Heart left ventricle (tissue), 16 donors: ENCODE results near the gene SUPT5H. TPM values are rescaled to one million over a fixed set of nuclear protein-coding genes. Genes with fewer than 3 reads are reported as not detected.

Experiments
- ATAC-seq, 4 donors: fragments of 200-7000 bp; cut with Tn5 transposase; one replicate each; pipeline ENCODE4 v1.9.1; 2020 to 2022; ENCODE audit warnings: moderate library complexity in 4 of 4, mild to moderate bottlenecking in 3 of 4, moderate number of reproducible peaks in 1 of 4
- DNase-seq, 5 donors: peaks; one replicate each; pipeline ENCODE4 v3.0.0-alpha.2; 2020
- H3K27ac ChIP-seq, 12 donors: fragments of 200-600 bp; sonication (generic) in 4 of 12; one replicate each; pipeline versions ENCODE4 v1.5.0 to v1.8.0; 2016 to 2022; ENCODE audit warnings: mild to moderate bottlenecking in 2 of 12
- H3K27me3 ChIP-seq, 9 donors: fragments of 200-600 bp; sonication (generic) in 2 of 9; one replicate each; pipeline versions ENCODE4 v1.5.1 to v1.8.0; 2016 to 2022; ENCODE audit warnings: mild to moderate bottlenecking in 3 of 9
- H3K36me3 ChIP-seq, 9 donors: fragments of 200-600 bp; sonication (generic) in 2 of 9; one replicate each; pipeline versions ENCODE4 v1.5.0 to v1.8.0; 2018 to 2022; ENCODE audit warnings: mild to moderate bottlenecking in 2 of 9
- H3K4me1 ChIP-seq, 12 donors: fragments of 200-600 bp; sonication (generic) in 4 of 12; one replicate each; pipeline versions ENCODE4 v1.5.0 to v1.8.0; 2016 to 2022; ENCODE audit warnings: mild to moderate bottlenecking in 3 of 12
- H3K4me3 ChIP-seq, 12 donors: fragments of 200-600 bp; sonication (generic) in 4 of 12; one replicate each; pipeline versions ENCODE4 v1.5.0 to v1.8.0; 2017 to 2022; ENCODE audit warnings: mild to moderate bottlenecking in 9 of 12, moderate library complexity in 4 of 12
- H3K9me3 ChIP-seq, 12 donors: fragments of 200-600 bp; sonication (generic) in 4 of 12; one replicate each; pipeline versions ENCODE4 v1.5.0 to v1.8.0; 2016 to 2022; ENCODE audit warnings: mild to moderate bottlenecking in 1 of 12
- POLR2A ChIP-seq, 2 donors: fragments of 450-650 bp; IDR thresholded peaks; one replicate each; pipeline ENCODE4 v1.6.1; 2017; ENCODE audit warnings: antibody characterized with exemption in 2 of 2, mild to moderate bottlenecking in 2 of 2, moderate library complexity in 2 of 2
- WGBS, 4 donors: extraction: QIAGEN DNeasy Blood & Tissue Kit in 2 of 4; methylation state at CpG; one replicate each; pipeline versions ENCODE4 v1.1.5 to v1.1.7; 2013 to 2018; 5-methylcytosine and 5-hydroxymethylcytosine counted together
- intact Hi-C, 10 donors: fragments of 100-400 bp; cut with DNase I; formaldehyde crosslinking; loops; one replicate each; pipeline versions ENCODE4 v1.11.1 to v1.14.2; 2022
- polyA plus RNA-seq, 2 donors: library from polyadenylated mRNA; stranded (reverse); fragments of 200-250 nt; gene quantifications; one replicate each; pipeline ENCODE4 v1.2.3, GENCODE V29; 2013
- total RNA-seq, 9 donors: library from RNA; depleted of rRNA in 2 of 9; stranded (reverse); fragments of >200 nt in 2 of 9; fragmentation: NEBNext Ultra II Directional in 3 of 9; extraction: Animal tissue kit (Norgen Biotek cat#: 25700) in 3 of 9; gene quantifications; one replicate each; pipeline versions ENCODE4 v1.1.0 to v1.2.4, GENCODE V29; 2016 to 2023
- TF ChIP-seq, protein P1 (sequence below), 12 donors: fragments of 200-600 bp; sonication (generic) in 4 of 12; IDR thresholded peaks; one replicate each; pipeline versions ENCODE4 v1.5.0 to v1.8.0; 2018 to 2022; ENCODE audit warnings: antibody characterized with exemption in 12 of 12, mild to moderate bottlenecking in 5 of 12
- donor health status: ischemic (EF 13 %, LVEDD 7.1; RV severe dilation, severe dysfunction).
- donor health status: healthy with polysubstance abuse.
- donor health status: DM: no; HTN: yes; CAD: no.
- donor health status: DM: no; HTN: no; CAD: no.
- donor health status: ischemic (EF 25% LVEDD 6.9; RV normal size, moderate dysfunction).
- donor health status: ischemic (EF 25% LVEDD 5.7; RV mildly dilated, moderate dysfunction).
- donor health status: healthy.
- donor health status: DM: yes; HTN: yes; CAD: no.
- donor health status: ischemic (EF 35%, LVEDD 5.7; RV mildly dilated, moderate dysfunction).
- donor health status: nonischemic (EF 11% LVEDD 7.7; RV severe dilation, severe dysfunction).
- donor health status: DM: yes; HTN: yes; CAD: no.
- donor health status: PGD.
- donor health status: ischemic (EF 29% LVEDD 5.4; RV normal size, mild dysfunction).
- donor health status: nonischemic (EF 23%, LVEDD 6.1; RV moderate dilation, normal function).

Gene SUPT5H
- total and polyA plus RNA-seq, 11 donors = 63.8 to 113 (median 81.7) TPM

- H3K4me1 ChIP-seq = peaks cover 11 to 33% (median 22%) of the 10 kb centered on the region in 12 donors
- 78 to 84% (median 82%) methylated on average over 9 of the region's 9 CpGs for WGBS, 4 donors
- H3K27me3 ChIP-seq = peaks cover 0 to 5% (median 0%) of the 10 kb centered on the region in 9 donors
- intact Hi-C loops = loop anchor here in 1 of 10 donors (5.0 kb wide), 1 partner anchor 44 kb away; the partner anchor contains the start of gene TIMM50
- DNase-seq = no peak
- TF ChIP-seq, protein P1, sequence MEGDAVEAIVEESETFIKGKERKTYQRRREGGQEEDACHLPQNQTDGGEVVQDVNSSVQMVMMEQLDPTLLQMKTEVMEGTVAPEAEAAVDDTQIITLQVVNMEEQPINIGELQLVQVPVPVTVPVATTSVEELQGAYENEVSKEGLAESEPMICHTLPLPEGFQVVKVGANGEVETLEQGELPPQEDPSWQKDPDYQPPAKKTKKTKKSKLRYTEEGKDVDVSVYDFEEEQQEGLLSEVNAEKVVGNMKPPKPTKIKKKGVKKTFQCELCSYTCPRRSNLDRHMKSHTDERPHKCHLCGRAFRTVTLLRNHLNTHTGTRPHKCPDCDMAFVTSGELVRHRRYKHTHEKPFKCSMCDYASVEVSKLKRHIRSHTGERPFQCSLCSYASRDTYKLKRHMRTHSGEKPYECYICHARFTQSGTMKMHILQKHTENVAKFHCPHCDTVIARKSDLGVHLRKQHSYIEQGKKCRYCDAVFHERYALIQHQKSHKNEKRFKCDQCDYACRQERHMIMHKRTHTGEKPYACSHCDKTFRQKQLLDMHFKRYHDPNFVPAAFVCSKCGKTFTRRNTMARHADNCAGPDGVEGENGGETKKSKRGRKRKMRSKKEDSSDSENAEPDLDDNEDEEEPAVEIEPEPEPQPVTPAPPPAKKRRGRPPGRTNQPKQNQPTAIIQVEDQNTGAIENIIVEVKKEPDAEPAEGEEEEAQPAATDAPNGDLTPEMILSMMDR (IDR thresholded peaks at IDR 0.05) = no peak
- TF ChIP-seq POLR2A (IDR thresholded peaks at IDR 0.05) = no peak
- H3K4me3 ChIP-seq = no peak overlapping the region
- H3K9me3 ChIP-seq = no peaks in the 10 kb centered on the region
- no peak overlapping the region for H3K27ac ChIP-seq
- ATAC-seq = no peak
- peaks cover 0 to 15% (median 14%) of the 10 kb centered on the region in 9 donors for H3K36me3 ChIP-seq
Measured at GRCh38 chr19:39438270-39438934, 7.0 kb upstream of the SUPT5H start.

GRCh38 chr19:39444598-39445195 is 685 bp upstream of the SUPT5H start:
- no peaks in the 10 kb centered on the region for H3K9me3 ChIP-seq
- TF ChIP-seq, protein P1 (IDR thresholded peaks at IDR 0.05) = no peak
- no peak for TF ChIP-seq POLR2A (IDR thresholded peaks at IDR 0.05)
- DNase-seq (no peak), ATAC-seq (peak in 2 of 4 donors; percentile 5 to 6)
- intact Hi-C loops = loop anchor here in 7 of 10 donors (1.0 to 10.0 kb wide), 7 partner anchors 8 to 228 kb away; partner anchors contain the start of genes EID2B (in 4 of the 7), MED29 (in 2 of the 7), PAF1 (in 2 of the 7) and PLEKHG2 (in 1 of the 7)
- peaks cover 8 to 50% (median 34%) of the 10 kb centered on the region in 12 donors for H3K4me1 ChIP-seq
- H3K27me3 ChIP-seq = no peaks in the 10 kb centered on the region
- 5 to 9% (median 6%) methylated on average over 17 of the region's 17 CpGs for WGBS, 4 donors
- peak overlapping the region; percentile 65 to 98 (median 86) for H3K4me3 ChIP-seq
- H3K27ac ChIP-seq = peak overlapping the region; percentile 86 to 96 (median 92)
- H3K36me3 ChIP-seq = peaks cover 0 to 21% (median 11%) of the 10 kb centered on the region in 9 donors

GRCh38 chr19:39446365-39447084 is 1.1 kb downstream of the SUPT5H start:
- peak overlapping the region; percentile 65 to 98 (median 86) for H3K4me3 ChIP-seq
- TF ChIP-seq POLR2A (IDR thresholded peaks at IDR 0.05) = no peak
- TF ChIP-seq, protein P1 (IDR thresholded peaks at IDR 0.05) = no peak
- 85 to 88% (median 86%) methylated on average over 16 of the region's 16 CpGs for WGBS, 4 donors
- no peaks in the 10 kb centered on the region for H3K27me3 ChIP-seq
- no peak for ATAC-seq
- H3K4me1 ChIP-seq = peaks cover 8 to 56% (median 37%) of the 10 kb centered on the region in 12 donors
- H3K27ac ChIP-seq = peak overlapping the region in 7 of 12 donors; percentile 86 to 96 (median 94)
- intact Hi-C loops = loop anchor here in 5 of 10 donors (5.0 to 10.0 kb wide), 3 partner anchors 52 to 88 kb away; partner anchors contain the start of genes EID2B (in 3 of the 5), MED29 (in 2 of the 5) and PAF1 (in 2 of the 5)
- H3K36me3 ChIP-seq = peaks cover 0 to 30% (median 11%) of the 10 kb centered on the region in 9 donors
- no peak for DNase-seq
- no peaks in the 10 kb centered on the region for H3K9me3 ChIP-seq
